Stimulated activated naive CD8-positive, alpha-beta T cell treated with anti-CD3 and anti-CD28 coated beads, Interleukin-15, amount 100 ng/mL, for 72 hours (primary cell): ENCODE data around the gene PITX1.
A peak's percentile ranks its signal among the peaks of the same experiment; 100 is the strongest.

Experiments
- ATAC-seq: fragments of 150-1000 bp; cut with Tn5 transposase; 2 replicates; pipeline ENCODE4 v1.10.0; 2021; ENCODE audit warnings: mild to moderate bottlenecking, moderate library complexity
- DNase-seq, 2 donors: peaks; one replicate each; pipeline ENCODE4 v3.0.0; 2021 to 2022
- H3K27ac Mint-ChIP-seq, 2 donors: one replicate each; pipeline ENCODE4 v1.8.0; 2022; ENCODE audit warnings: mild to moderate bottlenecking in 2 of 2, mixed read lengths in 2 of 2, moderate library complexity in 2 of 2
- H3K27me3 Mint-ChIP-seq: one replicate; pipeline ENCODE4 v1.8.0; 2022; ENCODE audit warnings: mixed read lengths
- H3K4me1 Mint-ChIP-seq: one replicate; pipeline ENCODE4 v1.8.0; 2022; ENCODE audit warnings: mild to moderate bottlenecking, mixed read lengths
- H3K4me3 Mint-ChIP-seq, 2 donors: one replicate each; pipeline ENCODE4 v1.8.0; 2022; ENCODE audit warnings: mild to moderate bottlenecking in 2 of 2, mixed read lengths in 2 of 2, moderate library complexity in 1 of 2
- H3K9me3 Mint-ChIP-seq, 2 donors: one replicate each; pipeline ENCODE4 v1.8.0; 2022; ENCODE audit warnings: mixed read lengths in 2 of 2

The PITX1 gene

GRCh38 chr5:135039271-135040033 is 5.4 kb upstream of the PITX1 start:
- peaks cover 37% of the 10 kb centered on the region for H3K4me1 Mint-ChIP-seq
- H3K9me3 Mint-ChIP-seq = no peaks in the 10 kb centered on the region
- no peak for ATAC-seq
- H3K27ac Mint-ChIP-seq = no peak overlapping the region
- no peak for DNase-seq
- H3K4me3 Mint-ChIP-seq = peak overlapping the region in 1 of 2 donors; percentile 25
- peaks cover 95% of the 10 kb centered on the region for H3K27me3 Mint-ChIP-seq

GRCh38 chr5:135038813-135039270 is 4.8 kb upstream of the PITX1 start:
- Mint-ChIP-seq H3K27ac (no peak overlapping the region), H3K4me1 (peaks cover 41% of the 10 kb centered on the region), H3K9me3 (no peaks in the 10 kb centered on the region), H3K27me3 (peaks cover 93% of the 10 kb centered on the region), H3K4me3 (peak overlapping the region in 1 of 2 donors; percentile 64)
- ATAC-seq (no peak), DNase-seq (no peak)

- no peak overlapping the region for H3K27ac Mint-ChIP-seq
- H3K27me3 Mint-ChIP-seq = peaks cover 91% of the 10 kb centered on the region
- peak overlapping the region in 1 of 2 donors; percentile 64 for H3K4me3 Mint-ChIP-seq
- DNase-seq (no peak), ATAC-seq (no peak)
- peaks cover 44% of the 10 kb centered on the region for H3K4me1 Mint-ChIP-seq
- no peaks in the 10 kb centered on the region for H3K9me3 Mint-ChIP-seq
These were observed 4.3 kb upstream of the PITX1 start for GRCh38 chr5:135038205-135038812.

- no peak for DNase-seq
- peaks cover 91% of the 10 kb centered on the region for H3K27me3 Mint-ChIP-seq
- no peak overlapping the region for H3K4me3 Mint-ChIP-seq
- ATAC-seq = no peak
- no peaks in the 10 kb centered on the region for H3K9me3 Mint-ChIP-seq
- H3K4me1 Mint-ChIP-seq = peaks cover 48% of the 10 kb centered on the region
- no peak overlapping the region for H3K27ac Mint-ChIP-seq
These were observed 3.6 kb upstream of the PITX1 start for GRCh38 chr5:135037519-135038204.

GRCh38 chr5:135036405-135036804 is 2.4 kb upstream of the PITX1 start:
- ATAC-seq (no peak), DNase-seq (no peak)
- Mint-ChIP-seq H3K27me3 (peaks cover 91% of the 10 kb centered on the region), H3K9me3 (no peaks in the 10 kb centered on the region), H3K4me1 (peaks cover 61% of the 10 kb centered on the region), H3K27ac (no peak overlapping the region), H3K4me3 (no peak overlapping the region)

GRCh38 chr5:135035678-135036030 is 1.6 kb upstream of the PITX1 start:
- H3K27me3 Mint-ChIP-seq = peaks cover 91% of the 10 kb centered on the region
- H3K4me3 Mint-ChIP-seq = no peak overlapping the region
- DNase-seq = no peak
- H3K4me1 Mint-ChIP-seq = peaks cover 63% of the 10 kb centered on the region
- no peak overlapping the region for H3K27ac Mint-ChIP-seq
- H3K9me3 Mint-ChIP-seq = no peaks in the 10 kb centered on the region
- ATAC-seq = no peak

- no peaks in the 10 kb centered on the region for H3K9me3 Mint-ChIP-seq
- no peak for ATAC-seq
- H3K27me3 Mint-ChIP-seq = peaks cover 91% of the 10 kb centered on the region
- H3K27ac Mint-ChIP-seq = no peak overlapping the region
- H3K4me1 Mint-ChIP-seq = peaks cover 63% of the 10 kb centered on the region
- no peak for DNase-seq
- H3K4me3 Mint-ChIP-seq = peak overlapping the region; percentile 87 to 93
These were observed 1.1 kb upstream of the PITX1 start for GRCh38 chr5:135034963-135035677.

- Mint-ChIP-seq H3K9me3 (no peaks in the 10 kb centered on the region), H3K27me3 (peaks cover 95% of the 10 kb centered on the region), H3K4me1 (peaks cover 64% of the 10 kb centered on the region), H3K27ac (peak overlapping the region in 1 of 2 donors; percentile 65), H3K4me3 (peak overlapping the region; percentile 87 to 93)
- no peak for DNase-seq
- ATAC-seq = peak; percentile 21
These were observed 371 bp upstream of the PITX1 start for GRCh38 chr5:135034236-135034962.

- DNase-seq (no peak), ATAC-seq (peak; percentile 26)
- H3K27ac Mint-ChIP-seq = peak overlapping the region in 1 of 2 donors; percentile 59
- peak overlapping the region; percentile 86 to 91 for H3K4me3 Mint-ChIP-seq
- H3K27me3 Mint-ChIP-seq = peaks cover 96% of the 10 kb centered on the region
- H3K9me3 Mint-ChIP-seq = no peaks in the 10 kb centered on the region
- H3K4me1 Mint-ChIP-seq = peaks cover 62% of the 10 kb centered on the region
These were observed 798 bp downstream of the PITX1 start for GRCh38 chr5:135032999-135033861.

GRCh38 chr5:135032695-135032998 is 1.4 kb downstream of the PITX1 start:
- H3K4me3 Mint-ChIP-seq = peak overlapping the region; percentile 58 to 75
- peaks cover 93% of the 10 kb centered on the region for H3K27me3 Mint-ChIP-seq
- peaks cover 57% of the 10 kb centered on the region for H3K4me1 Mint-ChIP-seq
- no peak for ATAC-seq
- no peak overlapping the region for H3K27ac Mint-ChIP-seq
- H3K9me3 Mint-ChIP-seq = no peaks in the 10 kb centered on the region
- no peak for DNase-seq

GRCh38 chr5:135031813-135032694 is 2.0 kb downstream of the PITX1 start:
- Mint-ChIP-seq H3K27ac (no peak overlapping the region), H3K4me1 (peaks cover 57% of the 10 kb centered on the region), H3K9me3 (no peaks in the 10 kb centered on the region), H3K27me3 (peaks cover 93% of the 10 kb centered on the region), H3K4me3 (peak overlapping the region; percentile 36 to 75)
- ATAC-seq (no peak), DNase-seq (no peak)

GRCh38 chr5:135030956-135031812 is 2.8 kb downstream of the PITX1 start:
- DNase-seq (no peak), ATAC-seq (peak; percentile 30)
- Mint-ChIP-seq H3K9me3 (no peaks in the 10 kb centered on the region), H3K4me1 (peaks cover 57% of the 10 kb centered on the region), H3K27me3 (peaks cover 93% of the 10 kb centered on the region), H3K4me3 (peak overlapping the region; percentile 69 to 73), H3K27ac (no peak overlapping the region)
